C4-2B (cell line): ENCODE measurements around the gene CXCL13.

Experiments
- ZFX ChIP-seq: fragments of 450-650 bp; IDR thresholded peaks from 2 replicates; pipeline ENCODE4 v1.6.1; 2017
- TF ChIP-seq, protein P1 (sequence below): fragments of 450-650 bp; conservative IDR thresholded peaks from 2 replicates; pipeline ENCODE4 v1.5.1; 2017; ENCODE audit warnings: mild to moderate bottlenecking

DNA sequence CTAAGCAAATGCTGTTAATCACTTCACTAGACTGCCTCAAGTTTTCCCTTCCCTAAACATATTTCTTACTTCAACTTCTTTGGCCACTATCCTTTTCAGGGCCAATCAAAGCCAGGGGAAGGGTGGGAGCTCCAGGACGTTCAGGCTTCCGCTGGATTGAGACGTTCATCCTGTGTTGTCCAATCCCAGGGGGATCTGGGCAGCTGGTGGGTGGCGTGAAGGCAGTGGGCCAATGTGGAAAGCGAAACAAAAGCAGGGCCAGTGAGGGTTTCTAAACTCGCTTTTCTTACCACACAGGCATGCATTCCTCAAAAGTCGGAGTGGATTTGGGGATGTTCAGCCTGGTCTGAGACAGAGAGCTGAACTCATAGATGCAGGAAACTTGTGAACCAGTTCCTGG, 7.6 kb downstream of the CXCL13 start:
- TF ChIP-seq, protein P1, sequence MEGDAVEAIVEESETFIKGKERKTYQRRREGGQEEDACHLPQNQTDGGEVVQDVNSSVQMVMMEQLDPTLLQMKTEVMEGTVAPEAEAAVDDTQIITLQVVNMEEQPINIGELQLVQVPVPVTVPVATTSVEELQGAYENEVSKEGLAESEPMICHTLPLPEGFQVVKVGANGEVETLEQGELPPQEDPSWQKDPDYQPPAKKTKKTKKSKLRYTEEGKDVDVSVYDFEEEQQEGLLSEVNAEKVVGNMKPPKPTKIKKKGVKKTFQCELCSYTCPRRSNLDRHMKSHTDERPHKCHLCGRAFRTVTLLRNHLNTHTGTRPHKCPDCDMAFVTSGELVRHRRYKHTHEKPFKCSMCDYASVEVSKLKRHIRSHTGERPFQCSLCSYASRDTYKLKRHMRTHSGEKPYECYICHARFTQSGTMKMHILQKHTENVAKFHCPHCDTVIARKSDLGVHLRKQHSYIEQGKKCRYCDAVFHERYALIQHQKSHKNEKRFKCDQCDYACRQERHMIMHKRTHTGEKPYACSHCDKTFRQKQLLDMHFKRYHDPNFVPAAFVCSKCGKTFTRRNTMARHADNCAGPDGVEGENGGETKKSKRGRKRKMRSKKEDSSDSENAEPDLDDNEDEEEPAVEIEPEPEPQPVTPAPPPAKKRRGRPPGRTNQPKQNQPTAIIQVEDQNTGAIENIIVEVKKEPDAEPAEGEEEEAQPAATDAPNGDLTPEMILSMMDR = no peak
- no peak for TF ChIP-seq ZFX
